Measurements from ENCODE around the gene RFNG. TPM values are rescaled to one million over a fixed set of nuclear protein-coding genes. Genes with fewer than 3 reads are reported as not detected.

Gene RFNG
- total and polyA plus RNA-seq, 7 donors, result 27.1 to 40.7 (median 31.2) TPM

DNA sequence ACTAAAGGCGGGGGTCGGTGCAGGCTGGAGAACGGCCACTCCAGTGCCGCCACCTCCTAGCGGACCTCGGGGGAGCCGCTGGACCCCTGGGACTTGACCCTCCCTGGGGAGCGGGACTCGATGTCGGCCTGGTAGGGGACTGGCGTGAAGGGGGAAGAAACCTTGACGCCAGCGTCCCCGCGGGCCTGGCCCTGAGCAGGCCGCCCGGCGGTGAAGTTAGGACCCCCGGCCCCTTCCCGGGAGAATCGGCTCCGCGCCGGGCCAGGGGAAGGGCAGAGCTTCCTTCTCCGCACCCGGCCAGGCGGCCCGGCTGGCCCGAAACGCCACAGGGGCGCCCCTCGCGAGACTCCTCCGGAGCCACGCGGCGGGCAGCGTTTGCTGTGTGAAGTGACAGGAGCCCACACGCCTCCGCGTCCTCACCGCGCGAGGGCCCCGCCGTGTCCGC is 13.6 kb upstream of the RFNG start:
- Histone ChIP-seq H3K4me1 (peaks cover 9% of the 10 kb centered on the region), H3K36me3 (ENCODE audit: insufficient read depth in 1 of 2, low read depth in 1 of 2) (peaks cover 10 to 40% of the 10 kb centered on the region in 2 donors), H3K4me3 (peak overlapping the region; percentile 98), H3K27me3 (ENCODE audit: insufficient read depth in 3 of 3, low read length in 2 of 3) (no peaks in the 10 kb centered on the region), H3K9me3 (no peaks in the 10 kb centered on the region), H3K27ac (peak overlapping the region; percentile 82)
- WGBS, 3 donors, result 0 to 1% (median 1%) methylated on average over 14 to 47 of the region's 47 CpGs
- intact Hi-C loops (cut with DNase I), result loop anchor here in 1 of 2 donors (1.0 kb wide), 1 partner anchor 12 kb away; no protein-coding TSS in a partner anchor
- TF ChIP-seq, protein P1, sequence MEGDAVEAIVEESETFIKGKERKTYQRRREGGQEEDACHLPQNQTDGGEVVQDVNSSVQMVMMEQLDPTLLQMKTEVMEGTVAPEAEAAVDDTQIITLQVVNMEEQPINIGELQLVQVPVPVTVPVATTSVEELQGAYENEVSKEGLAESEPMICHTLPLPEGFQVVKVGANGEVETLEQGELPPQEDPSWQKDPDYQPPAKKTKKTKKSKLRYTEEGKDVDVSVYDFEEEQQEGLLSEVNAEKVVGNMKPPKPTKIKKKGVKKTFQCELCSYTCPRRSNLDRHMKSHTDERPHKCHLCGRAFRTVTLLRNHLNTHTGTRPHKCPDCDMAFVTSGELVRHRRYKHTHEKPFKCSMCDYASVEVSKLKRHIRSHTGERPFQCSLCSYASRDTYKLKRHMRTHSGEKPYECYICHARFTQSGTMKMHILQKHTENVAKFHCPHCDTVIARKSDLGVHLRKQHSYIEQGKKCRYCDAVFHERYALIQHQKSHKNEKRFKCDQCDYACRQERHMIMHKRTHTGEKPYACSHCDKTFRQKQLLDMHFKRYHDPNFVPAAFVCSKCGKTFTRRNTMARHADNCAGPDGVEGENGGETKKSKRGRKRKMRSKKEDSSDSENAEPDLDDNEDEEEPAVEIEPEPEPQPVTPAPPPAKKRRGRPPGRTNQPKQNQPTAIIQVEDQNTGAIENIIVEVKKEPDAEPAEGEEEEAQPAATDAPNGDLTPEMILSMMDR (IDR thresholded peaks at IDR 0.05), result no peak
- peak in 1 of 2 donors; percentile 62 for DNase-seq
- ATAC-seq, result peak; percentile 8 to 23 (median 14)

DNA sequence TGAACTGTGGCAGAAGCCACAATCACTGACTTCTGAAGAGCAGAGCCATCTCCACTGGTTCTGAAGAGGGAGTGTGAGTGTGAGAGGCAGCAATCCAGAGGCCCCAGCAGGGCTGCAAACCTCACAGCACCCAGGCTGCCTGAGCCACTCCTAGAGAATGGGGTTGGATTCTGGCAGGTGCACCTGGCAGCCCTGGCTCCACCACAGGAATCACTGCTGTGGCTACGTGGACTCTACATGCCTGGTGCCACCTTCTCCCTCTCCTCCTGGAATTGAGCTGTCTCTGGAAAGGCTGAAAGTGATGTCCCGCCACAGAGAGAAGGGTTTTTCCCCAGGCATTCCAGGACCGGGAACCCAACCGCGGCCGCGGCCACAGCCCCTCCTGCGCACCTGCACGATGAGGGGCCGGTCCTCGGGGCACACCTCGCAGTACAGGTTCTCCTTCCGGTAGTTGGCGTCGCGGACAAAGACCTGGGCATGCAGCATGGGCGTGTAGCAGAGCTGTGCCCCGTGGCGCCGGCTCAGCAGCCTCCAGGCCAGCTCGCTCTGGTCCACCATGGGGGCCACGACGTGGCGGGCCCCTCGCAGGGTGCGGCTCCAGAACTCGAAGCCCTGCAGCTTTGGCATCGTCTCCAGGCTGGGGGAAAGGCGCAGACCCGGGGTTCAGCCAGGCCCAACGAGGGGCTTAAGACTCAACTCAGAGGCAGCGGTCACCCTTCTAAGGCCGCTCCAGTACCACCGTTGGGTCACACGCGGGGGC is 13.0 kb upstream of the RFNG start:
- Histone ChIP-seq H3K27ac (peak overlapping the region; percentile 82), H3K4me1 (peaks cover 9% of the 10 kb centered on the region), H3K36me3 (ENCODE audit: insufficient read depth in 1 of 2, low read depth in 1 of 2) (peaks cover 10 to 46% of the 10 kb centered on the region in 2 donors), H3K4me3 (peak overlapping the region; percentile 98), H3K27me3 (ENCODE audit: insufficient read depth in 3 of 3, low read length in 2 of 3) (no peaks in the 10 kb centered on the region), H3K9me3 (no peaks in the 10 kb centered on the region)
- 25 to 33% (median 29%) methylated on average over 35 to 36 of the region's 36 CpGs for WGBS, 3 donors
- intact Hi-C loops (cut with DNase I), result loop anchor here in 1 of 2 donors (1.0 kb wide), 1 partner anchor 11 kb away; no protein-coding TSS in a partner anchor
- no peak for ATAC-seq
- peak; percentile 10 to 58 for DNase-seq
- TF ChIP-seq, protein P1 (IDR thresholded peaks at IDR 0.05), result no peak

DNA sequence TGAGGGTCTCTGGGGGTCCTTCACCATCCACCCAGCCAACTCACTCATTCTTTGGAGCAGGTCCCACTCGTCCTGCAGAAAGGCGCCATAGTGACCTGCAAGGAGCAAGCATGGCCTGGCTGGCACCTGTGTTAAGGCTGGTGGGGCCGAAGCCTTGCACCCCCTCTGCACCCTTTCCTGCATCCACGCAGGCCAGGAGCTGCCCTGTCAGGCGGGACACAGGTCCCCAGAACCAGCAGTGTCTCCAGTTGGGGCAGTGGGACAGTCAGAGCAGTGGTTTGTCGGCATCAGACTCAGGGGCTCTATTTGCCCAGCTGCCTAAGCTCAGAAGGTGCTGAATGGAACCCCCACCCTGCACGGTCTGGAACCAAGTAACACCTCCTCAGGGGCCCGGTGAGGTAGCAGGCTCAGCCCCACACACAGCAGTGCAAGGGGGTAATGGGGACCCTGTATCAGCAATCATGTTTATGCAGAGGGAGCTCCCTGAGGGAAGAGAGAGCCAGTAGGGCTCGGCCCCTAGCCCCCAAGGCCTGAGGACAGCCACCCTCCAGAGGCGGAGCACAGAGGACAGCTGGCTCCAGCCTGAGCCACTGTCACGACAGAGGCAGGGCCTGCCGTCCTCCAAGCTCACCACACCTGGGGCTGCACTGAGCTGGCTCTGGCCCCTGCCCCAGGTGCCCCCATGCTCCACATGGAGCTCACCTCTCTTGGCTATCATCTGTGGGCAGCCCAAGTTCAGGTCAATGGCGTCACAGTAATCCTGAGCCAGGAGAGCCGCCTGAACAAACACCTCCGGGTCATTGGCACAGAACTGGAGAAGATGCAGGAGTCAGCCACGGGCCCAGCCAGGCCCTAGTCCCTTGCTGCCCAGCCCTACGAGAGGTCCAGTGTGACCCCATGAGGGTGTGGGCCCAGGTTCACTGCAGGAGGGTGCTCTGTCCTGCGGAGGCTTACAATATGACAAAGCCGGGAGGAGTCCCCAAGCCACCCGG is 12.1 kb upstream of the RFNG start:
- TF ChIP-seq, protein P1 (IDR thresholded peaks at IDR 0.05), result no peak
- H3K27me3 ChIP-seq (ENCODE audit: insufficient read depth in 3 of 3, low read length in 2 of 3), result no peaks in the 10 kb centered on the region
- 70 to 75% (median 74%) methylated on average over 20 of the region's 20 CpGs for WGBS, 3 donors
- no peak for ATAC-seq
- no peaks in the 10 kb centered on the region for H3K9me3 ChIP-seq
- peaks cover 9% of the 10 kb centered on the region for H3K4me1 ChIP-seq
- no peak overlapping the region for H3K27ac ChIP-seq
- intact Hi-C loops (cut with DNase I), result no loop called here
- DNase-seq, result peak in 1 of 2 donors; percentile 46
- H3K4me3 ChIP-seq, result peak overlapping the region; percentile 98
- peaks cover 10 to 55% of the 10 kb centered on the region in 2 donors for H3K36me3 ChIP-seq (ENCODE audit: insufficient read depth in 1 of 2, low read depth in 1 of 2)

DNA sequence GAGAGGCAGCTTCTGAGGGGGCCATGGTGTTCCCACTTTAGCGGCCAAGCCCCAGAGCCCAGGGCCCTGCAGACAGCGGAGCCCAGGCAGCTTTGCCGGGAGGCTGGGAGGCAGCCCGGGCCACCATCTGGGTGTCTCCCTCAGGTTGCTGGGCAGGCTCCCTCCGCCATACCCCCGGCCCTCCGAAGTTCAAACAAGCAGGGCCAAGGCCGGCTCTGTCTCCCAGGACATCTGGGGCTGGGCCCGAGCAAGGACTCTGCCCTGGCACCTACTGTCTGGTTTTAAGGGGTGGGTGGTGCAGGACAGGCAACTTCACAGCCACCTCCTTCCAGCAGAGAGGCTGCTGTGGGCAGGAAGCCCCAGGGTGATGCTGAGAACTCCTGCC is 11.4 kb upstream of the RFNG start:
- no peaks in the 10 kb centered on the region for H3K27me3 ChIP-seq (ENCODE audit: insufficient read depth in 3 of 3, low read length in 2 of 3)
- H3K4me3 ChIP-seq, result no peak overlapping the region
- no peaks in the 10 kb centered on the region for H3K9me3 ChIP-seq
- intact Hi-C loops (cut with DNase I), result no loop called here
- H3K4me1 ChIP-seq, result peaks cover 9% of the 10 kb centered on the region
- peaks cover 10 to 62% of the 10 kb centered on the region in 2 donors for H3K36me3 ChIP-seq (ENCODE audit: insufficient read depth in 1 of 2, low read depth in 1 of 2)
- DNase-seq, result peak; percentile 12 to 42
- no peak for ATAC-seq
- no peak overlapping the region for H3K27ac ChIP-seq
- TF ChIP-seq, protein P1 (IDR thresholded peaks at IDR 0.05), result no peak
- WGBS, 3 donors, result 86 to 100% (median 90%) methylated on average over 4 to 9 of the region's 9 CpGs
